ENCODE results near the gene C15orf62.

C15orf62 gene

DNA sequence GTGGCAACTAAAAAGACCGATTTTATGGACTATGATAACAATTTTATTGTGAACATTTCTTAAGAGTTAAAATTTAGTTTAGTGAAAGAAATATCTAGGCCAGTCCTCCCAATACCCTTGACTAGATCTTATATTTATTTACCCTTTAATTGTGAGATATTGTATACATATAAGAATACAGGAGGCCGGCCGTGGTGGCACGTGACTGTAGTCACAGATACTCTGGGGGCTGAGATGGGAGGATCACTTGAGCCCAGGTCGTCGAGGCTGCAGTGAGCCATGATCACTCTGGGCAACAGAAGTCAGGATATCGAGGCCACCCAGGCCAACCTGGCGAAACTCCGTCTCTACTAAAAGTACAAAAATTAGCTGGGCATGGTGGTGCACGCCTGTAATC is 14.0 kb upstream of the C15orf62 start:
- DNase-seq (ENCODE audit: low spot score), result no peak

DNA sequence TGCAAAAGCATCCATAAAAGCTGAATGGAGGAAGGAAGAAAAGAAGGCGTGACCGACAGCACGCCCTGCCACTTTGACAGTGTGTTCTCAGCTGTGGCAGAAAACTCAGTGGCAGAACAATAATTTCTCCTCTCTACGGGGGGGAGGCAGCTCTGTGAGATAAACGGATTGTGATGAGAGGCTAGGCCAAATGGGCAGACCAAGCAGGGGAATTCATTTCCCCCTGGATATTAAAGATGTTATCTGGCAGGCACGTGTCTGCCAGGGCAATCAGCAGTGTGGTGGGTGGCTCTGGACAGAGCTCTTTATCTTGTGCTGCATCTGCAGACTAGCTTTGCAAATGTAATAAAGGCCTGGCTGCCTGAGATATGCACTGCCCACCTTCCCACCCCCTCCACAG is 12.8 kb upstream of the C15orf62 start:
- DNase-seq (ENCODE audit: low spot score), result no peak

DNA sequence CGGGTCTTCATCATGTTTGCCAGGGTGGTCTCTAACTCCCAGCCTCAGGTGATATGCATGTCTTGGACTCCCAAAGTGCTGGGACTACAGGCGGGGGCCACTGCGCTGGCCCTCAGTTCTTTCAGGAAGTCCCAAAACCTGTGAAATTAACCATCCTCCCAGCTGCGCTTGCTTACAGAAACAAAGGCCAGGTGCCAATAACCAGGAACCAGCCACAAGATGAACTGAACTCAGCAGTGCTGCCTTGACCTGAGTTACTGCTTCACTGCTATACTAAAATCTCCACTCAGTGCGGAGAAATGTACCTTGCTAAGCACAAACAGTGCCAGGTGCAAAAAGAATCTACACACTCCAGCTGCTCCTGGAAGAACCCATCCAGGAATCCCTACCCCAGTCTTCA is 9.8 kb upstream of the C15orf62 start:
- DNase-seq (ENCODE audit: low spot score), result no peak

DNA sequence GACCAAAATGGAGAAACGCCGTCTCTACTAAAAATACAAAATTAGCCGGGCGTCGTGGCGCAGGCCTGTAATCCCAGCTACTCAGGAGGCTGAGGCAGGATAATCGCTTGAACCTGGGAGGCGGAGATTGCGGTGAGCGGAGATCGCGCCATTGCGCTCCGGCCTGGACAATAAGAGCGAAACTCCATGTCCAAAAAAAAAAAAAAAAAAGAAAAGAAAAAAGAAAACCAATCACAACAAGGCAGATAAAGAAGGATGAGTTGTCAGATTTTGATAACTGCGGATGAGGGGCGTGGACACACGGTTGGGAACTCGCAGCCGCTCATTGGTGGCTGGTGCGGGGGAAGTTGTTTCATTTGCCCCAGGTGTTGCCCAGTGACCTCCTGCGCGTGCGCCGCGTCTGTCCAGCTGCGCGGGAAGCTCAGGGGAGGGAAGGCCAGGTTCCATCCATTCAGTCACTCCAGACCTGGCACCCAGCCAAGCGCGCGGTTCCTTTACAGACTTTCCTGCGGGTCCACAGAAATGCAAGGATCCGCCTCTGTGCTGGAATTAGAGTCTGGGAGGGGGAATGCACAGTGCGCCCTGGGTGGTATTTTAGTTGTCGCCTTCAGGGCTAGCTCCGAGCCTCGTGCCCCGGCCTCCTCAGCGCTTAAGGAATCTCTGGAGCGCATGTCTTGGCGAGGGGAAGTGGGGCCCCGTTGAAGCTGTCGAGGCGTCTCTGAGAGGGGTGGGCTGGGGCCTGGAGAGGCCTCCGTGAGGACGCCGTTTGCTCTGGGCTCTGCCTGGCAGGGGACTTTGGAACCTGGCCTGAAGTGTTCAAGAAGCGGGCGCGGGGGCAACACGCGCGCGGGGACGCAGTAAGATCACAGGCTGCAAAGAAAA is 6.6 kb upstream of the C15orf62 start:
- peak; percentile 73 for DNase-seq (ENCODE audit: low spot score)

- DNase-seq (ENCODE audit: low spot score), result peak; percentile 74
Measured at GRCh38 chr15:40763801-40764628, 5.8 kb upstream of the C15orf62 start, which contains the start of gene GCHFR. GCHFR (plus strand) TSS chr15:40764068; CDS start chr15:40764181, 113 bp downstream.

DNA sequence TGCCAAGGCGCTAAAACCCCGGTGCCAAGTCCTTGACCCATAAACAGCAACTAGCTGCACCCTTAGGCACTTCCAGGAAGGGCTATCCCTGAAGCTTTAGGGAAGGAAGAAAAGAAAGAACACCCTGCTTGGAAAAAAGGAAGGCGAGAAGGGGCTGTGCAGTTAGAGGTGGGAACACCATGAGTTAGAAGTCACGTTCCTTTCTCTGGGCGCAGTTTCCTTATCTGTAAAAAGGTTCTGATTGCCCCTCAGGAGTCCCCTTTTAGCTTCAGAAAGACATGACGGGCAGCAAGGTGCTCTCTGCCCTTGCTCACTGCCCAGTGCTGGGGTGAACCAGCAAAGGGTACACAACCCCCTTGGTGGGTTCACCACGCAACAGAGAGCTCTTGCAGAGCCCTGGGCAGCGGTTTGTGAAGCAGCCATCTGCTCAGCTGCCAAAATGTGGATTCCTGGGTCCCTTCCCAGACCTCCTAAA is 5.1 kb upstream of the C15orf62 start:
- no peak for DNase-seq (ENCODE audit: low spot score)

DNA sequence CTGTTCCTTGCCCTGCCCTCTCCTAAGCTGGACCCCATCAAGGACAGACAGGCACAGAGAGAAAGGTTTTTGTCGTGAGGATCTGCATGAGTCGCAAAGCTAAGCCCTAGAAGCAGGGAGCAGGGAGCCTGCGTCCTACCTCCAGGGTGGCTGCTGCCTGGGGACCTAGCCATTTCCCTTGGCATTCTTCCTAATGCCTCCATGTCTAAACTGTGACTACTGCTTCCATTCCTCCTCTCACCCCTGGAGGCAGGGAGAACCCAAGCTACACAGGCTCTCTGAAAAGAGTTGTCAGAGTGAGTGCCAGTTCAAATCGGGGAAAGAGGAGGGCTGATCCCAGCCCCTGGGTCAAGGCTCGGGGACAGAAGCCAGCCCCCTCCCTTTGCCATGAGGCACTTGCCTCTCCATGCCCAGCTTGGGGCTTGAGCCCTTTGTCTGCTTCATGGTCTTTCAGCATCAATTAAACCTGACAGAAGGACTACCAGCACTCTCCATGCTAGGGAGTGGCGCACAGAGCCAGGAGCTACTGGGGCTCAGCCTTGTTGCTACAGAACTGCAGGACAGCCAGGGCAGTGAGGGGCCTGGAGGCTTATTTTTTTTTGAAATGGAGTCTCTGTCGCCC is 3.5 kb upstream of the C15orf62 start:
- no peak for DNase-seq (ENCODE audit: low spot score)

- peak; percentile 66 for DNase-seq (ENCODE audit: low spot score)
Measured at GRCh38 chr15:40766906-40767837, 2.6 kb upstream of the C15orf62 start.

GRCh38 chr15:40767838-40768500 is 1.8 kb upstream of the C15orf62 start:
- DNase-seq (ENCODE audit: low spot score), result no peak

GRCh38 chr15:40768521-40769273 is 1.1 kb upstream of the C15orf62 start:
- DNase-seq (ENCODE audit: low spot score), result no peak

DNA sequence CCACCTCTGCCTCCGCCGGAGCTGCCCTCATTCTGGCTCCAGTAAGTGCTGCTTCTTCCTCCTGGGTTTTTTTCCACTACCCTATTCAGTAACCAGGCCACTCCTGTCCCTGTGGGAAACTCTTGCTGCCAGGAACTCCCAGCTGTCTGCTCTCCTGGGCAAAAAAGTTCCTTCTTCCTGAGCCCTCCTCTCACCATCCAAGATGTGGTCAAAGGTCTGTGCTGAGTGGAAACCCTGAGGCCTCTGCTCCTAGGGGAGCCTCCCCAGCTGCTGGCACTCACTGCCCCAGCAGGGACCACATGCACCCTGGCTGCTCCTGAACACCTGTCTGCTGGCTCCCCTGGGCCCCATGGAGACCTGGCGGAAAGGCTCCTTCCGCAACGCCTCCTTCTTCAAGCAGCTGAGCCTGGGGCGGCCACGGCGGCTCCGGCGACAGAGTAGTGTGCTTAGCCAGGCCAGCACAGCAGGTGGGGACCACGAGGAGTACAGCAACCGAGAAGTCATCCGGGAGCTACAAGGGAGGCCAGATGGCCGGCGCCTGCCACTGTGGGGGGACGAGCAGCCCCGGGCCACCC is 454 bp downstream of the C15orf62 start:
- no peak for DNase-seq (ENCODE audit: low spot score)

DNA sequence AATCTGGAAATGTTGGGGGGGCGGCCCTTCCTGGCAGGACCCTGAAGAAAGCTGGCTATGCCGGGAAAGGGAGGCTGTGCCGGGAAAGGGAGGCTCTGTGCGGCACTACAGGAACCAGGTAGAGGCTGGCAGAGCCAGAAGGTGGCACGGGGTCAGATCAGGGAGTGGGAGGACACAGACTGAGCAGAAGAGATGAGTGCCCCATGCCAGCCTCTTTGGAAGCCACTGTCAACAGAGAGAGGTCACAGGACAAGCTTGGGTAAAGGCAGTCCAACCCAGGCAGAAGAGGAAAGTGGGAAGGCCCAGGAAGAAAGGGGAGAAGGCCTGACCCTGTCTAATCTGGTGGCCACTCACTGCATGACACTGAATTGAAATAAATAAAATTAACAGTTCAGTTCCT is 1.5 kb downstream of the C15orf62 start:
- no peak for DNase-seq (ENCODE audit: low spot score)

GRCh38 chr15:40772014-40772413 is 2.2 kb downstream of the C15orf62 start:
- DNase-seq (ENCODE audit: low spot score), result no peak

GRCh38 chr15:40773496-40773895 is 3.7 kb downstream of the C15orf62 start:
- no peak for DNase-seq (ENCODE audit: low spot score)

DNA sequence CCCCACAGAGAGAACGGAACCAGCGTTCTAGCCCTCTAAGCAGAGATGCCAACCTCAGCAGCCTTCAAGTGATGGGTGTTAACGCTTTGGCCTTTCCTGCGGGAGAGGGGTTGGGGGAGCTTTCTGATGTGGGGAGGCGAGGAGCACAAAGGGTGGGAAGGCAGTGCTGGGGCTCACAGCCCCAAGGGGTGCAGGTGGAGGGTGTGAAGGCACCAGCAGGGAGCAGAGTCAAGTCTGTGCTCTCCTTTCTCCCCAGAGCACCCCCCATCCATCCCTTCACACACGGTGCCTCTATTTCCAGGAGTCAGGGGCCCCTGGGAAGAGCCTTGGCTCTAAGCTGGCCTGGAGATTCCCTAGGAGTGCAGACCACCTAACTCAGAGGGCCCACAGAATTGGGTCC is 4.1 kb downstream of the C15orf62 start:
- no peak for DNase-seq (ENCODE audit: low spot score)

DNA sequence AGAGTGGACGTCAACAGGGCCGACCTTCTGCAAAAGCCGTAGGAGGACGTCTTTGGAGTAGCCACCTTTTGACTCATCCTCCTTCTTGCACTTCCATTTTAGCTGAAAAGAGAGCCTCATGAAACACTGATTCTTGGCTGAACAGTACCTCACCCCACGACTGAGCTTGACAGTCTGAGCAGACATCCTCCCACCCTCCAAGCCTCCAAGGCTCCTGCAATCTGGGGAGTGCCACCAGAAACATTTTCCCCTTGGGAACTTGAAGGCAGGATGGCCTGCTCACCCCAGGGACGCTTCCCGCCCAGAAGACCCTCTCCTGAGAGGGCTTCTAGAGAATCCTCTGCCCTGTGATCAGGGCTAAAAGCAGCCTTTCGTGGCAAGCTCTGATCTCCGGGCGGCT is 5.2 kb downstream of the C15orf62 start:
- DNase-seq (ENCODE audit: low spot score), result no peak

DNA sequence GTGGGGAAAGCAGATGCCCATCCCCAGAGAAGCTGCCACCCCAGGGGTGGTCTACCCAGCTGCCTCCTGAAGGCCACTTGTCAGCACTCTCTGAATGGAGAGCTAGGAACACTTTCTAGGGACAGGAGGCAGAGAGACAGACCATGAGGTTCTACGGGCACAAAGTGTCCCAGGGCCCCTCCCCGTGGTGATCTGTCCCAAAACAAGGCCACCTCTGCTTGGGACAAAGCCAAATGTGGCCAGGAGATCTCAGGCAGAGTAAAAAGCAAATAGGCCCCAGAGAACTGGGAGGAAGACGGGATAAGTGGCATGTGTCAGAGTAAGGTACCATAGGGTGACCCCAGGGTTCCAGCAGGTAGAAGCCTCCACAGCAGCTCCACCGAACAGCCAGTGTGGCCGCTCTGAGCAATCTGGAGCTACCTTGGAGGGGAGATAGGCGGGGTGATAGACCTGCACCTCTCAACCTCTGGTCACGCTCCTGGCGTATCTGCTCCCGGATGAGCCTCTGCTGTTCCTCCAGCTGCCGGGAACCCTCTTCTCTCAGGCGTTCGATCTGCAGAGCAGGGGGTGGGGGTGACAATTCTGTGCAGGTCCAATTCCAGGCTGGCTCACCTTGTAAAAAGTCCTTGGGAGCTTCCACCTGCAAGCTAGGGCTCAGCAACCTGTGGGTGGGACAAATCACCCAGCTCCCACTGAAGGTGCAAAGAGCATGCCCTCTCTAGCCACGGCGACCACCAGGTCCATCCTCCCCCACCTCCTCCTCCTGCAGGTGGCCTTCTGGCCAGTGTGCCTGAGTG is 6.2 kb downstream of the C15orf62 start:
- DNase-seq (ENCODE audit: low spot score), result no peak

- peak; percentile 79 for DNase-seq (ENCODE audit: low spot score)
Measured at GRCh38 chr15:40776537-40777141, 6.9 kb downstream of the C15orf62 start.
